22Rv1 (cell line): ENCODE measurements around the gene NEUROD2.

Experiments
- CTCF ChIP-seq: fragments of 450-650 bp; IDR thresholded peaks from 2 replicates; pipeline ENCODE4 v1.5.1; 2017; ENCODE audit warnings: mild to moderate bottlenecking
- ZFX ChIP-seq: fragments of 450-650 bp; IDR thresholded peaks from 2 replicates; pipeline ENCODE4 v1.6.1; 2017; ENCODE audit warnings: antibody characterized with exemption, borderline replicate concordance

DNA sequence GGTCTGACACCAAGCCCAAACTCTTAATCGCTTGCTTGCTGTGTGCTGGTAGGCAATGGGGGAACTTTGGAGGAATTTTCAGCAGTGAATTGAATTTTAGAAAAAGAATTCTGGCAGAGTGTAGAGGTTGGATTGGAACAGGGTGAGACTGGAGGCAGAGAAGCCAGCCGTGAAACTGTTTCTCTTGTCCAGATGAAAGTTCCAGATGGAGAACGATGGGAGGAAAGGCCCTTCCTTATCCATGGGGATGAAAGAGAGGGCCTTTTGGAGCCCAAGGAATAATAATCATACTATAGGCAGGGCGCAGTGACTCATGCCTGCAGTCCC lies 26.0 kb downstream of the NEUROD2 start:
- TF ChIP-seq CTCF = no peak
- no peak for TF ChIP-seq ZFX
